Progenitor cell of endocrine pancreas (in vitro differentiated cells): Measurements from ENCODE around the gene HIGD2B. TPM values are rescaled to one million over a fixed set of nuclear protein-coding genes. Genes with fewer than 3 reads are reported as not detected.
"Not testable (repeated sequence)": the region's sequence is repeated elsewhere in the genome, so short reads cannot be mapped to it uniquely, and the experiment has no call there.

ENCODE experiments used
- DNase-seq: peaks from one replicate; pipeline ENCODE4 v3.0.0; 2021; ENCODE audit warnings: low spot score; ENCODE audit not compliant: unreplicated experiment
- H3K27ac Mint-ChIP-seq: 2 replicates; pipeline ENCODE4 v1.8.0; 2021; ENCODE audit warnings: mild to moderate bottlenecking, moderate library complexity, mixed read lengths
- H3K27me3 Mint-ChIP-seq: 2 replicates; pipeline ENCODE4 v1.8.0; 2021; ENCODE audit warnings: mixed read lengths
- H3K36me3 Mint-ChIP-seq: 2 replicates; pipeline ENCODE4 v1.8.0; 2022; ENCODE audit warnings: mixed read lengths; ENCODE audit not compliant: insufficient read depth
- H3K4me1 Mint-ChIP-seq: 2 replicates; pipeline ENCODE4 v1.8.0; 2021; ENCODE audit warnings: low read depth, mixed read lengths
- H3K4me3 Mint-ChIP-seq: 2 replicates; pipeline ENCODE4 v1.8.0; 2021; ENCODE audit warnings: low read depth, mild to moderate bottlenecking, moderate library complexity, mixed read lengths
- H3K9me3 Mint-ChIP-seq: 2 replicates; pipeline ENCODE4 v1.8.0; 2021; ENCODE audit warnings: low read depth, mixed read lengths
- total RNA-seq: library from RNA; stranded (reverse); gene quantifications from 2 replicates; pipeline ENCODE4 v1.2.1, GENCODE V29; 2021
- TF ChIP-seq, protein P1 (sequence below): fragments of 200-600 bp; sonication (generic); IDR thresholded peaks from one replicate; pipeline ENCODE4 v1.5.0; 2021; ENCODE audit warnings: antibody characterized with exemption, mild to moderate bottlenecking; ENCODE audit not compliant: unreplicated experiment

The HIGD2B gene
- total RNA-seq, 1 donor from 2014 or later = not detected

DNA sequence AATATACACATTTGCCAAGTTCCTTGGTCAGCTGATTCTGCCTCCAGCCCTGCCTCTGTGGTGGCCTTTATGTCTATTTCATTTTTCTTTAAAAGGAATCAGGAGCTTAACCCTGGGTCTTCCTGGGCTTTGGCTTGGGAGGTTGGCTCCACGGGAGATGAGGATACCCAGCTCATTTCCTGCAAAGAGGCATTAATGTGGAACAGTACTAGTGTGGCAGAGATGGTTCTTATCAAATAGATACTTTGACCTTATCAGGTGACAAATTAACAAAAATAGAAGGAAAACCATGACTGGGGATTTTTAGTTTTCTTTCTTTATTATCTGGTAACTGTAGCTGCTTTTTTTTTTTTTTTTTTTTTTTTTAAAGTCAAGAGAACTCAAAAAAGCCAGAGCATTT, 42.8 kb upstream of the HIGD2B start:
- H3K4me3 Mint-ChIP-seq = no peak overlapping the region
- H3K9me3 Mint-ChIP-seq = no peaks in the 10 kb centered on the region
- peaks cover 13% of the 10 kb centered on the region for H3K36me3 Mint-ChIP-seq
- TF ChIP-seq, protein P1, sequence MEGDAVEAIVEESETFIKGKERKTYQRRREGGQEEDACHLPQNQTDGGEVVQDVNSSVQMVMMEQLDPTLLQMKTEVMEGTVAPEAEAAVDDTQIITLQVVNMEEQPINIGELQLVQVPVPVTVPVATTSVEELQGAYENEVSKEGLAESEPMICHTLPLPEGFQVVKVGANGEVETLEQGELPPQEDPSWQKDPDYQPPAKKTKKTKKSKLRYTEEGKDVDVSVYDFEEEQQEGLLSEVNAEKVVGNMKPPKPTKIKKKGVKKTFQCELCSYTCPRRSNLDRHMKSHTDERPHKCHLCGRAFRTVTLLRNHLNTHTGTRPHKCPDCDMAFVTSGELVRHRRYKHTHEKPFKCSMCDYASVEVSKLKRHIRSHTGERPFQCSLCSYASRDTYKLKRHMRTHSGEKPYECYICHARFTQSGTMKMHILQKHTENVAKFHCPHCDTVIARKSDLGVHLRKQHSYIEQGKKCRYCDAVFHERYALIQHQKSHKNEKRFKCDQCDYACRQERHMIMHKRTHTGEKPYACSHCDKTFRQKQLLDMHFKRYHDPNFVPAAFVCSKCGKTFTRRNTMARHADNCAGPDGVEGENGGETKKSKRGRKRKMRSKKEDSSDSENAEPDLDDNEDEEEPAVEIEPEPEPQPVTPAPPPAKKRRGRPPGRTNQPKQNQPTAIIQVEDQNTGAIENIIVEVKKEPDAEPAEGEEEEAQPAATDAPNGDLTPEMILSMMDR = no peak
- H3K27ac Mint-ChIP-seq = no peak overlapping the region
- DNase-seq = no peak
- H3K27me3 Mint-ChIP-seq = no peaks in the 10 kb centered on the region
- no peaks in the 10 kb centered on the region for H3K4me1 Mint-ChIP-seq

DNA sequence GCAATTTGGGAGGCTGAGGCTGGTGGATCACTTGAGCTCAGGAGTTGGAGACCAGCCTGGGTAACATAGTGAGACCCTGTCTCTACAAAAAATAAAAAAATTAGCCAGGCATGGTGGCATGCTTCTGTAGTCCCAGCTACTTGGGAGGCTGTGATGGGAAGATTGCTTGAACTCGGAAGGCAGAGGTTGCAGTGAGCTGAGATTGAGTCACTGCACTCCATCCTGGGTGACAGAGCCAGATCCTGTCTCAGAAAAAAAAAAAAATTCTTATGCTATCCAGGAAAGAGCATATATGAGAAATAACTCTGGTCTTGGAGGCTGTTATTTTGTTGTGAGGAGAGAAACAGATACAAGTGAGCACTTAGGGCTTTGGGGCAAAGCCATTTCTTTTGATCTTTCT, 42.3 kb upstream of the HIGD2B start:
- H3K4me1 Mint-ChIP-seq, H3K27me3 Mint-ChIP-seq, H3K27ac Mint-ChIP-seq, H3K4me3 Mint-ChIP-seq, H3K9me3 Mint-ChIP-seq, DNase-seq: not testable (repeated sequence)
- H3K36me3 Mint-ChIP-seq = peaks cover 13% of the 10 kb centered on the region

DNA sequence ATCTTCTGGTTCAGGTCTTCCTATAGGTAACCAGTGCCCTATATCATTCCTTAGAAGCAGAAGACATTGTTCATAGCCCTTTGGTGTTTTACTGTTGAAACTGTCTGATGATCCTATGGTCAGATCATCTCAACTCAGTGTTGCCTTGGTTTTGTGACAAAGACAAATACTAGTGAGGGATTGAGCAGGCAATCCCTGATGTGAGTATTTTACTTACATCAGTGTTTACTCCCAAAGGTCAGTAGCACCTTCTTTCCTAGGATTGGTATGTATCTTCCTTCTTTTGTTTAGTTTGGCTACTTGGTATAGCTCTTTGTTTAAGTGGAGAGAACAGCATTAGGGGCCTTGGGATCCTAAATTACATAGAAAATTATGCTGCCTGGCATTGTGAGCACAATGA, 41.2 kb upstream of the HIGD2B start:
- H3K4me1 Mint-ChIP-seq = no peaks in the 10 kb centered on the region
- H3K27me3 Mint-ChIP-seq = no peaks in the 10 kb centered on the region
- no peaks in the 10 kb centered on the region for H3K9me3 Mint-ChIP-seq
- no peak for DNase-seq
- no peak overlapping the region for H3K27ac Mint-ChIP-seq
- H3K36me3 Mint-ChIP-seq = peaks cover 7% of the 10 kb centered on the region
- H3K4me3 Mint-ChIP-seq = no peak overlapping the region
- TF ChIP-seq, protein P1 = no peak

DNA sequence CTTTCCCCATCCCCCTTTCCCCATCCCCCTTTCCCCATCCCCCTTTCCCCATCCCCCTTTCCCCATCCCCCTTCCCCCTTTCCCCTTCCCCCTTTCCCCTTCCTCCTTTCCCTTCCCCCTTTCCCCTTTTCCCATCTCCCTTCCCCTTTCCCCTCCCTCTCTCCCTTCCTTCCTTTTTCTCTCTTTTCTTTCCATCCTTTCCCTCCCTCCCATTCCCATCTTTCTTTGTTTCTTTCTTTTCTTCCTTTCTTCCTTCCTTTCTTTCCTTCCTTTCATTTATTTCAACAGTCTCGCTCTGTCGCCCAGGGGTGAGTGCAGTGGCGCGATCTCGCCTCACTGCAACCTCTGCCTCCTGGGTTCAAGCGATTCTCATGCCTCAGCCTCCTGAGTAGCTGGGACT, 39.9 kb upstream of the HIGD2B start:
- DNase-seq, H3K9me3 Mint-ChIP-seq, H3K27ac Mint-ChIP-seq, H3K27me3 Mint-ChIP-seq, H3K4me1 Mint-ChIP-seq, H3K4me3 Mint-ChIP-seq, H3K36me3 Mint-ChIP-seq: not testable (repeated sequence)

DNA sequence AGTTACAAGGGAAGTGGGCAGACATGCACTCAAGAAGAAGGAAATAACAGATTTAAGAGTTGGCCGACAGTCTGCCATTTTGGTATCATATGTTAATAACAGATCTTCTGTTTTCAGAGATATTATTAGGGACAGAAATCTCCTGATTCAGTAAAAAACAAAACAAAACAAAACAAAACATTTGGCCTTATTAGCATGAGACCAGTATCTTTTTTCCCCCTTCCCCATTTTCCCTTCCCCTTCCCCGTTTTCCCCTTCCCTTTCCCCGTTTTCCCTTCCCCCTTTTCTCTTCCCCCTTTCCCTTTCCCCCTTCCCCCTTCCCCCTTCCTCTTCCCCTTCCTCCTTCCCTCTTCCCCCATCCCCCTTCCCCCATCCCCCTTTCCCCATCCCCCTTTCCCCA, 39.5 kb upstream of the HIGD2B start:
- no peak for DNase-seq
- no peaks in the 10 kb centered on the region for H3K27me3 Mint-ChIP-seq
- no peaks in the 10 kb centered on the region for H3K9me3 Mint-ChIP-seq
- H3K4me1 Mint-ChIP-seq = no peaks in the 10 kb centered on the region
- H3K4me3 Mint-ChIP-seq = no peak overlapping the region
- H3K36me3 Mint-ChIP-seq = peaks cover 2% of the 10 kb centered on the region
- H3K27ac Mint-ChIP-seq = no peak overlapping the region
- TF ChIP-seq, protein P1 = no peak

DNA sequence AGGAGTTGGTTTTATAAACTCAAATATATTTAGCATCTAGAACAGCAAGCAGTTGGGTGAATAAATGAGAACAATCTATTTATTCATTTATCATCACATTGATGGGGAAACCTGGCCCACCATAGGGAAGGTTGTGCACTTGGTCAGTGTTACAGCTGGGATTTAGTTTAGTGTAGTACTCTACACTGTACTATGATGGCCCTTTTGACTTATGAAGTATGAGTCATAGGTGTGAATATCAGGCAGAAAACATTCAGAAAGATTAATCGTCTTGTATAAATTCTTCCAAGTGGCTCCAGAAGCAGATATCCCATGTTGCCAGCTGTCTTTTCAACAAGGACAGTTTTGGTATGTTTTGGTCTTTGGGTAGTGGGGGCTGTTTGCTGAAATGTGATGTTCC, 38.0 kb upstream of the HIGD2B start:
- Mint-ChIP-seq H3K9me3 (no peaks in the 10 kb centered on the region), H3K36me3 (peaks cover 2% of the 10 kb centered on the region), H3K4me1 (no peaks in the 10 kb centered on the region), H3K4me3 (no peak overlapping the region), H3K27me3 (no peaks in the 10 kb centered on the region), H3K27ac (no peak overlapping the region)
- TF ChIP-seq, protein P1 = no peak
- DNase-seq = no peak
